ENCODE results near the gene ARHGEF6.

ARHGEF6 gene

GRCh38 chrX:136646602-136647239, 134.0 kb downstream of the ARHGEF6 start:
- DNase-seq (ENCODE audit: low spot score): no peak

GRCh38 chrX:136643243-136643642, 137.5 kb downstream of the ARHGEF6 start:
- DNase-seq (ENCODE audit: low spot score): no peak

GRCh38 chrX:136639506-136640176, 141.1 kb downstream of the ARHGEF6 start:
- DNase-seq (ENCODE audit: low spot score): no peak

- no peak for DNase-seq (ENCODE audit: low spot score)
Observed at GRCh38 chrX:136636121-136636520, 144.6 kb downstream of the ARHGEF6 start.

GRCh38 chrX:136635235-136635634, 145.5 kb downstream of the ARHGEF6 start:
- DNase-seq (ENCODE audit: low spot score): no peak

- no peak for DNase-seq (ENCODE audit: low spot score)
Observed at GRCh38 chrX:136630881-136631280, 149.9 kb downstream of the ARHGEF6 start.

GRCh38 chrX:136629084-136629750, 151.5 kb downstream of the ARHGEF6 start:
- no peak for DNase-seq (ENCODE audit: low spot score)

- no peak for DNase-seq (ENCODE audit: low spot score)
Observed at GRCh38 chrX:136627409-136627808, 153.3 kb downstream of the ARHGEF6 start.

- DNase-seq (ENCODE audit: low spot score): no peak
Observed at GRCh38 chrX:136626891-136627290, 153.8 kb downstream of the ARHGEF6 start.

- DNase-seq (ENCODE audit: low spot score): no peak
Observed at GRCh38 chrX:136626237-136626636, 154.5 kb downstream of the ARHGEF6 start.

GRCh38 chrX:136625246-136625645, 155.5 kb downstream of the ARHGEF6 start:
- DNase-seq (ENCODE audit: low spot score): no peak

- no peak for DNase-seq (ENCODE audit: low spot score)
Observed at GRCh38 chrX:136623396-136623795, 157.3 kb downstream of the ARHGEF6 start.

- no peak for DNase-seq (ENCODE audit: low spot score)
Observed at GRCh38 chrX:136622568-136622967, 158.2 kb downstream of the ARHGEF6 start.

GRCh38 chrX:136620780-136621179, 160.0 kb downstream of the ARHGEF6 start:
- DNase-seq (ENCODE audit: low spot score): no peak

GRCh38 chrX:136619899-136620505, 160.7 kb downstream of the ARHGEF6 start:
- DNase-seq (ENCODE audit: low spot score): no peak

GRCh38 chrX:136616987-136617685, 163.6 kb downstream of the ARHGEF6 start:
- DNase-seq (ENCODE audit: low spot score): no peak

Measured in LoVo (cell line).